ENCODE measurements around the gene GMDS. TPM values are rescaled to one million over a fixed set of nuclear protein-coding genes. Genes with fewer than 3 reads are reported as not detected.

GMDS gene
- total RNA-seq, 5 donors from 2014 or later (not counting 1 experiment from before 2014, with no cell fraction given) = 12.9 to 21.5 (median 14.6) TPM

GRCh38 chr6:1945235-1945832 lies 300.1 kb downstream of the GMDS start:
- Mint-ChIP-seq H3K4me1 (no peaks in the 10 kb centered on the region), H3K9me3 (no peaks in the 10 kb centered on the region), H3K36me3 (peaks cover 23% of the 10 kb centered on the region), H3K27ac (no peak overlapping the region), H3K4me3 (no peak overlapping the region), H3K27me3 (no peaks in the 10 kb centered on the region)
- Histone ChIP-seq H3K9me3 (no peaks in the 10 kb centered on the region), H3K4me1 (ENCODE audit: control insufficient read depth in 1 of 2, extremely low read depth in 1 of 2, insufficient read depth in 2 of 2, low read length in 2 of 2) (no peaks in the 10 kb centered on the region), H3K36me3 (ENCODE audit: control insufficient read depth in 2 of 2, extremely low read depth in 1 of 2, insufficient read depth in 1 of 2, low read length in 1 of 2) (peaks cover 0 to 2% of the 10 kb centered on the region in 2 donors), H3K4me3 (ENCODE audit: control insufficient read depth in 1 of 2, extremely low read depth in 1 of 2, low read length in 1 of 2) (no peak overlapping the region), H3K27ac (ENCODE audit: low read length) (no peak overlapping the region), H3K27me3 (replicated peaks in 1 of 2; ENCODE audit: control insufficient read depth in 2 of 2, extremely low read depth in 1 of 2, insufficient read depth in 2 of 2, low read length in 1 of 2) (no peaks in the 10 kb centered on the region)
- DNase-seq (no peak), ATAC-seq (replicated peaks in 1 of 4) (no peak)
- ChIA-PET CTCF (no interaction called here), POLR2A (no interaction called here)
- WGBS (ENCODE audit: insufficient coverage) = 75% methylated on average over 5 of the region's 9 CpGs

DNA sequence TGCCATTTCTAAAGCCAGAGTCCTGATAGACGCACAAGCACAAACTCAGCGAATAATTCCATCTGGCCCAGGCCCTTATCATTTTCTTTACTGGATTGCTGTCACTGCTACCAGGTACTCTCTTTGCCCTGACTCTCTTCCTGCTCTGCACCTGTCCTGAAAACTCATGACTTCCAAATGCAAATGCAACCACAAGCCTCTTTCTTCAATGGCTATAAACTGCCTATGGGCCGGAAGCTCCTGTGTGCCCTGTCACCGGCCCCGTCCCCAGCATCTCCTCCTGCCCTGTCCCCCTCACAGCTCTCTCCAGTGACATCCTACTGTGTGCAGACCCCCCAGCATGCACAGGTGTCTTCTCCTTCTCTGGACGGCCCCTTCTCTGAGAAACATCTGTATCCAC lies 302.6 kb downstream of the GMDS start:
- no peaks in the 10 kb centered on the region for H3K4me1 Mint-ChIP-seq
- peaks cover 27% of the 10 kb centered on the region for H3K36me3 Mint-ChIP-seq
- no peak overlapping the region for H3K4me3 ChIP-seq (ENCODE audit: control insufficient read depth in 1 of 2, extremely low read depth in 1 of 2, low read length in 1 of 2)
- no peaks in the 10 kb centered on the region for H3K27me3 Mint-ChIP-seq
- H3K36me3 ChIP-seq (ENCODE audit: control insufficient read depth in 2 of 2, extremely low read depth in 1 of 2, insufficient read depth in 1 of 2, low read length in 1 of 2) = peaks cover 0 to 2% of the 10 kb centered on the region in 2 donors
- no peak for DNase-seq
- no peaks in the 10 kb centered on the region for H3K9me3 ChIP-seq
- 93% methylated on average over 5 of the region's 6 CpGs for WGBS (ENCODE audit: insufficient coverage)
- H3K4me1 ChIP-seq (ENCODE audit: control insufficient read depth in 1 of 2, extremely low read depth in 1 of 2, insufficient read depth in 2 of 2, low read length in 2 of 2) = no peaks in the 10 kb centered on the region
- no peak for ATAC-seq (replicated peaks in 1 of 4)
- H3K27ac Mint-ChIP-seq = no peak overlapping the region
- ChIA-PET CTCF (interaction anchor here in 1 of 2 donors (0.6 kb wide), 1 partner anchor 11 kb away, joined by 4 read pairs; no protein-coding TSS in a partner anchor), POLR2A (no interaction called here)
- H3K27me3 ChIP-seq (replicated peaks in 1 of 2; ENCODE audit: control insufficient read depth in 2 of 2, extremely low read depth in 1 of 2, insufficient read depth in 2 of 2, low read length in 1 of 2) = no peaks in the 10 kb centered on the region
- no peak overlapping the region for H3K27ac ChIP-seq (ENCODE audit: low read length)
- no peak overlapping the region for H3K4me3 Mint-ChIP-seq
- H3K9me3 Mint-ChIP-seq = peaks cover 0 to 3% (median 2%) of the 10 kb centered on the region in 3 donors

DNA sequence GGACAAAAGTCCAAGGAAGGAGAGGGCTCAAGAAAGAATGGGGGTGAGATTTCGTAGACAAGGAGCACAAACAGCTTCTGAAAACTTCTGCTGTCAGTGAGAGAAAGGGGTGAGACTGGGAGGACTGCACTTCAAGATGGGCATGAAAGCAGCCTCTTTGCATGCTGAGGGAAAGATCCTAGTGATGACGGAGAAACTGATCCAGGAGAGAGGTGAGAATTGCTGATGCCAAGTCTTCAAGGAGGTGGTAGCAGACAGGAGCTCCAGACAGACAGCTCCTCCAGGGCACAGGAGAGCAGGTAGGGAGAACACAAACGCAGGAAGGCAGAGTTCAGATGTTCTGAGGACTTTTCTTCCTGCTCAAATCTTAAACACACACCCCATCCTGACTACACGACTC lies 303.9 kb downstream of the GMDS start:
- ATAC-seq (replicated peaks in 1 of 4) (no peak), DNase-seq (no peak)
- Mint-ChIP-seq H3K36me3 (peaks cover 32% of the 10 kb centered on the region), H3K4me3 (no peak overlapping the region), H3K27ac (no peak overlapping the region), H3K4me1 (no peaks in the 10 kb centered on the region), H3K9me3 (peaks cover 0 to 3% (median 2%) of the 10 kb centered on the region in 3 donors), H3K27me3 (no peaks in the 10 kb centered on the region)
- CTCF ChIA-PET = no interaction called here
- Histone ChIP-seq H3K27ac (ENCODE audit: low read length) (no peak overlapping the region), H3K4me1 (ENCODE audit: control insufficient read depth in 1 of 2, extremely low read depth in 1 of 2, insufficient read depth in 2 of 2, low read length in 2 of 2) (no peaks in the 10 kb centered on the region), H3K4me3 (ENCODE audit: control insufficient read depth in 1 of 2, extremely low read depth in 1 of 2, low read length in 1 of 2) (no peak overlapping the region), H3K36me3 (ENCODE audit: control insufficient read depth in 2 of 2, extremely low read depth in 1 of 2, insufficient read depth in 1 of 2, low read length in 1 of 2) (no peaks in the 10 kb centered on the region), H3K27me3 (replicated peaks in 1 of 2; ENCODE audit: control insufficient read depth in 2 of 2, extremely low read depth in 1 of 2, insufficient read depth in 2 of 2, low read length in 1 of 2) (no peaks in the 10 kb centered on the region), H3K9me3 (no peaks in the 10 kb centered on the region)
- 93% methylated on average over 3 of the region's 4 CpGs for WGBS (ENCODE audit: insufficient coverage)
- POLR2A ChIA-PET = no interaction called here

GRCh38 chr6:1940381-1940780 lies 305.0 kb downstream of the GMDS start:
- no CpG with 5 or more reads among the region's 2 CpGs for WGBS (ENCODE audit: insufficient coverage)
- POLR2A ChIA-PET = no interaction called here
- CTCF ChIA-PET = no interaction called here
- H3K36me3 Mint-ChIP-seq = peaks cover 35% of the 10 kb centered on the region
- H3K4me1 Mint-ChIP-seq = no peaks in the 10 kb centered on the region
- DNase-seq (no peak), ATAC-seq (replicated peaks in 1 of 4) (no peak)
- H3K27me3 Mint-ChIP-seq = no peaks in the 10 kb centered on the region
- Histone ChIP-seq H3K4me1 (ENCODE audit: control insufficient read depth in 1 of 2, extremely low read depth in 1 of 2, insufficient read depth in 2 of 2, low read length in 2 of 2) (no peaks in the 10 kb centered on the region), H3K4me3 (ENCODE audit: control insufficient read depth in 1 of 2, extremely low read depth in 1 of 2, low read length in 1 of 2) (no peak overlapping the region), H3K27ac (ENCODE audit: low read length) (no peak overlapping the region), H3K27me3 (replicated peaks in 1 of 2; ENCODE audit: control insufficient read depth in 2 of 2, extremely low read depth in 1 of 2, insufficient read depth in 2 of 2, low read length in 1 of 2) (no peaks in the 10 kb centered on the region), H3K36me3 (ENCODE audit: control insufficient read depth in 2 of 2, extremely low read depth in 1 of 2, insufficient read depth in 1 of 2, low read length in 1 of 2) (no peaks in the 10 kb centered on the region), H3K9me3 (no peaks in the 10 kb centered on the region)
- peaks cover 0 to 8% (median 3%) of the 10 kb centered on the region in 3 donors for H3K9me3 Mint-ChIP-seq
- H3K27ac Mint-ChIP-seq = no peak overlapping the region
- H3K4me3 Mint-ChIP-seq = no peak overlapping the region

- Mint-ChIP-seq H3K36me3 (peaks cover 34% of the 10 kb centered on the region), H3K27ac (no peak overlapping the region), H3K4me1 (no peaks in the 10 kb centered on the region), H3K9me3 (peaks cover 0 to 11% (median 7%) of the 10 kb centered on the region in 3 donors), H3K27me3 (no peaks in the 10 kb centered on the region), H3K4me3 (no peak overlapping the region)
- ChIA-PET CTCF (no interaction called here), POLR2A (no interaction called here)
- no peaks in the 10 kb centered on the region for H3K27me3 ChIP-seq (replicated peaks in 1 of 2; ENCODE audit: control insufficient read depth in 2 of 2, extremely low read depth in 1 of 2, insufficient read depth in 2 of 2, low read length in 1 of 2)
- H3K4me3 ChIP-seq (ENCODE audit: control insufficient read depth in 1 of 2, extremely low read depth in 1 of 2, low read length in 1 of 2) = no peak overlapping the region
- peaks cover 2% of the 10 kb centered on the region for H3K9me3 ChIP-seq
- WGBS (ENCODE audit: insufficient coverage) = 100% methylated on average over 1 of the region's 4 CpGs
- no peaks in the 10 kb centered on the region for H3K36me3 ChIP-seq (ENCODE audit: control insufficient read depth in 2 of 2, extremely low read depth in 1 of 2, insufficient read depth in 1 of 2, low read length in 1 of 2)
- H3K27ac ChIP-seq (ENCODE audit: low read length) = no peak overlapping the region
- no peaks in the 10 kb centered on the region for H3K4me1 ChIP-seq (ENCODE audit: control insufficient read depth in 1 of 2, extremely low read depth in 1 of 2, insufficient read depth in 2 of 2, low read length in 2 of 2)
- no peak for ATAC-seq (replicated peaks in 1 of 4)
- no peak for DNase-seq
These were observed 312.1 kb downstream of the GMDS start for GRCh38 chr6:1933292-1933691.

DNA sequence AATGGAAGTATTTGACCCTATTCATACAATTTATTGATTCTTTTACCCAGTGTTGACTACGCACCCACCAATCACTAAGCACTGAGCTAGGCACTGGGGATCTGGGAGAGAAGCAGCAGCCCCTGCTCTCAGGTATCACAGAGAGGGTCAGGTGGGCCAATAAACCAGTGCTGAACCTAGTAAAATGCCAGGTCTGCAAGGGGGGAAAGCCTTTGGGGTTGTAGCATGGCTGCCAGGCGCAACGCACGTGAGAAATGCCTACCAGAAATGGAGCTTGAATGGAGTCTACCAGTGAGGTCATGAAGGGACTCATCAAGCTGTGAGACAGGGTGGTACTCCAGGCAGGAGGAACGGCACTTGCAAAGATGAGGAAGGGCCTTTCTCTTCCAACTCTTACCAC lies 313.6 kb downstream of the GMDS start:
- Histone ChIP-seq H3K36me3 (ENCODE audit: control insufficient read depth in 2 of 2, extremely low read depth in 1 of 2, insufficient read depth in 1 of 2, low read length in 1 of 2) (no peaks in the 10 kb centered on the region), H3K9me3 (peaks cover 2% of the 10 kb centered on the region), H3K27ac (ENCODE audit: low read length) (no peak overlapping the region), H3K4me3 (ENCODE audit: control insufficient read depth in 1 of 2, extremely low read depth in 1 of 2, low read length in 1 of 2) (no peak overlapping the region), H3K27me3 (replicated peaks in 1 of 2; ENCODE audit: control insufficient read depth in 2 of 2, extremely low read depth in 1 of 2, insufficient read depth in 2 of 2, low read length in 1 of 2) (no peaks in the 10 kb centered on the region), H3K4me1 (ENCODE audit: control insufficient read depth in 1 of 2, extremely low read depth in 1 of 2, insufficient read depth in 2 of 2, low read length in 2 of 2) (no peaks in the 10 kb centered on the region)
- ChIA-PET POLR2A (no interaction called here), CTCF (interaction anchor here in 1 of 2 donors (0.7 to 0.9 kb wide), 2 partner anchors 11 to 13 kb away, joined by 4 read pairs; no protein-coding TSS in a partner anchor)
- ATAC-seq (replicated peaks in 1 of 4) (no peak), DNase-seq (no peak)
- H3K9me3 Mint-ChIP-seq = peaks cover 0 to 9% (median 7%) of the 10 kb centered on the region in 3 donors
- no peaks in the 10 kb centered on the region for H3K27me3 Mint-ChIP-seq
- H3K4me3 Mint-ChIP-seq = no peak overlapping the region
- peaks cover 30% of the 10 kb centered on the region for H3K36me3 Mint-ChIP-seq
- no peaks in the 10 kb centered on the region for H3K4me1 Mint-ChIP-seq
- no peak overlapping the region for H3K27ac Mint-ChIP-seq
- WGBS (ENCODE audit: insufficient coverage) = 100% methylated on average over 2 of the region's 5 CpGs

- Mint-ChIP-seq H3K9me3 (peaks cover 0 to 7% (median 2%) of the 10 kb centered on the region in 3 donors), H3K27ac (no peak overlapping the region), H3K36me3 (peaks cover 30% of the 10 kb centered on the region), H3K4me1 (no peaks in the 10 kb centered on the region), H3K4me3 (no peak overlapping the region), H3K27me3 (no peaks in the 10 kb centered on the region)
- no peaks in the 10 kb centered on the region for H3K36me3 ChIP-seq (ENCODE audit: control insufficient read depth in 2 of 2, extremely low read depth in 1 of 2, insufficient read depth in 1 of 2, low read length in 1 of 2)
- ChIA-PET POLR2A (no interaction called here), CTCF (no interaction called here)
- ATAC-seq (replicated peaks in 1 of 4) (no peak), DNase-seq (no peak)
- peaks cover 2% of the 10 kb centered on the region for H3K9me3 ChIP-seq
- H3K27me3 ChIP-seq (replicated peaks in 1 of 2; ENCODE audit: control insufficient read depth in 2 of 2, extremely low read depth in 1 of 2, insufficient read depth in 2 of 2, low read length in 1 of 2) = no peaks in the 10 kb centered on the region
- H3K27ac ChIP-seq (ENCODE audit: low read length) = no peak overlapping the region
- no CpG with 5 or more reads among the region's 2 CpGs for WGBS (ENCODE audit: insufficient coverage)
- H3K4me3 ChIP-seq (ENCODE audit: control insufficient read depth in 1 of 2, extremely low read depth in 1 of 2, low read length in 1 of 2) = no peak overlapping the region
- no peaks in the 10 kb centered on the region for H3K4me1 ChIP-seq (ENCODE audit: control insufficient read depth in 1 of 2, extremely low read depth in 1 of 2, insufficient read depth in 2 of 2, low read length in 2 of 2)
These were observed 315.0 kb downstream of the GMDS start for GRCh38 chr6:1930356-1930755.

All from T-cell (primary cell).